ENCODE results near the gene TSPAN10.

- no peak for TF ChIP-seq CTCF (IDR thresholded peaks at IDR 0.05)
- TF ChIP-seq POLR2A (IDR thresholded peaks at IDR 0.05), result no peak
Observed at GRCh38 chr17:81655378-81656117, 18.6 kb downstream of the TSPAN10 start.
